GM12878 (cell line): Measurements from ENCODE around the gene TMOD2. TPM values are rescaled to one million over a fixed set of nuclear protein-coding genes. Genes with fewer than 3 reads are reported as not detected.

Experiments used
- BCL3 ChIP-seq: IDR thresholded peaks from 2 replicates; pipeline ENCODE4 v1.6.1; 2011; ENCODE audit warnings: borderline replicate concordance, low read depth, mild to moderate bottlenecking, moderate library complexity, low read length; ENCODE audit not compliant: insufficient read depth, poor library complexity, severe bottlenecking
- BHLHE40 ChIP-seq, 2 experiments: fragments of 450-650 bp in 1 of 2; IDR thresholded peaks; 2 replicates each; pipeline ENCODE4 v1.6.1; 2011 to 2017; ENCODE audit warnings: low read depth in 2 of 2, borderline replicate concordance in 1 of 2, improper control_type of control experiment in 1 of 2, low read length in 1 of 2, mild to moderate bottlenecking in 1 of 2
- CBFB ChIP-seq: IDR thresholded peaks from 2 replicates; pipeline ENCODE4 v1.6.1; 2016; ENCODE audit warnings: antibody characterized with exemption, low read depth
- EP300 ChIP-seq, 2 experiments: fragments of 150-350 bp in 1 of 2; IDR thresholded peaks; 2 replicates each; pipeline ENCODE4 v1.6.1; 2011 to 2012; ENCODE audit warnings: low read depth in 2 of 2, low read length in 2 of 2, borderline replicate concordance in 1 of 2, improper control_type of control experiment in 1 of 2, inconsistent platforms in 1 of 2; ENCODE audit not compliant: control insufficient read depth in 1 of 2
- MEF2A ChIP-seq: IDR thresholded peaks from 2 replicates; pipeline ENCODE4 v1.6.1; 2011; ENCODE audit warnings: low read depth, mild to moderate bottlenecking, low read length, moderate library complexity; ENCODE audit not compliant: insufficient read depth
- MEF2B ChIP-seq: fragments of 450-650 bp; IDR thresholded peaks from 2 replicates; pipeline ENCODE4 v1.6.1; 2018; ENCODE audit warnings: mild to moderate bottlenecking, moderate library complexity; ENCODE audit not compliant: partially characterized antibody, poor library complexity, severe bottlenecking
- PAX5 ChIP-seq: IDR thresholded peaks from 2 replicates; pipeline ENCODE4 v1.6.1; 2011; ENCODE audit warnings: low read depth, low read length, borderline replicate concordance
- RELB ChIP-seq: fragments of 450-650 bp; IDR thresholded peaks from 2 replicates; pipeline ENCODE4 v1.6.1; 2017; ENCODE audit warnings: low read depth, mild to moderate bottlenecking, moderate library complexity
- polyA plus RNA-seq, 11 experiments: library from polyadenylated mRNA; depleted of rRNA in 4 of 11; unstranded in 6 of 11; stranded (reverse) in 5 of 11; fragments of >200 nt; fragmentation: Nextera tagmentation in 4 of 11; fragmentation: Illumina TruSeq in 1 of 11; extraction: Ambion mirVana in 4 of 11; extraction: Trizol in 1 of 11; gene quantifications; 1 replicate in 1 of 11; 2 replicates in 10 of 11; pipeline versions ENCODE4 v1.2.1 to v1.2.3, GENCODE V29; 2011 to 2016; ENCODE audit warnings: inconsistent platforms in 2 of 11, missing spikeins in 2 of 11, low read depth in 1 of 11
- total RNA-seq, 4 experiments: library from RNA; depleted of rRNA in 3 of 4; stranded (reverse); fragments of >200 nt in 3 of 4; fragmentation: Illumina TruSeq in 1 of 4; extraction: Trizol in 1 of 4; gene quantifications; 2 replicates each; pipeline versions ENCODE4 v1.2.1 to v1.2.3, GENCODE V29; 2013 to 2021

TMOD2 gene
- total and polyA plus RNA-seq, 10 of the 15 experiments (the other 5 are each of a cell fraction or from before 2014, with no cell fraction given), result 0.61 to 15.2 (median 6.3) TPM

GRCh38 chr15:51736069-51736468, 15.3 kb upstream of the TMOD2 start (continued):
- TF ChIP-seq RELB (peak; percentile 17; the same call in 1 of the 2 replicates), BCL3 (peak; percentile 50), MEF2A (no peak), BHLHE40 (IDR thresholded peaks at IDR 0.05; ENCODE audit: borderline replicate concordance in 1 of 2, low read depth in 2 of 2, low read length in 1 of 2) (0 out of 4 replicates have a peak, but pooled peaks of 1 of the 2 experiments have one; percentile 23), CBFB (no peak), MEF2B (peak; percentile 96), PAX5 (0 out of 2 replicates have a peak, but pooled peaks have one; percentile 19), EP300 (IDR thresholded peaks at IDR 0.05; ENCODE audit: borderline replicate concordance in 1 of 2, control insufficient read depth in 1 of 2, low read depth in 2 of 2, low read length in 2 of 2) (peak in 1 of 2 experiments; percentile 70; a peak in 1 of 4 replicates)
